A549 (cell line): Measurements from ENCODE around the gene XDH. TPM values are rescaled to one million over a fixed set of nuclear protein-coding genes. Genes with fewer than 3 reads are reported as not detected.

Source experiments
- ATAC-seq, 2 experiments: fragments of 200-7000 bp in 1 of 2; fragments of >200 bp in 1 of 2; cut with Nextera tagmentation in 1 of 2; cut with Tn5 transposase in 1 of 2; 3 replicates each; pipeline versions ENCODE4 v1.8.0 to v1.9.1; 2018 to 2020; ENCODE audit warnings: mild to moderate bottlenecking in 1 of 2, moderate library complexity in 1 of 2
- CTCF ChIA-PET: fragments of 300-600 bp; sonication (Branson Sonifier 250); formaldehyde crosslinking; extraction: SDS; loops from one replicate; lab custom pipeline; 2021; ENCODE audit warnings: antibody characterized with exemption, inconsistent platforms; lab: Yijun Ruan, JAX
- POLR2A ChIA-PET: fragments of 350-600 bp; formaldehyde crosslinking; extraction: SDS; loops from one replicate; lab custom pipeline; 2021; ENCODE audit warnings: antibody characterized with exemption, inconsistent platforms; lab: Yijun Ruan, JAX
- DNase-seq, 2 experiments: peaks; one replicate each; pipeline versions ENCODE4 v3.0.0 to v3.0.0-alpha.2; 2011 to 2016; ENCODE audit warnings: low read depth in 1 of 2, low spot score in 1 of 2
- FAIRE-seq: peaks from 2 replicates; lab custom pipeline; 2011; peaks lifted over from hg19 to GRCh38; lab: Jason Lieb, UNC
- H3K27ac ChIP-seq, 2 experiments: fragments of >200 bp; sonication (Bioruptor Twin); formaldehyde crosslinking; 3 replicates each; pipeline ENCODE4 v1.5.1; 2016 to 2017
- H3K4me1 ChIP-seq: fragments of >200 bp; sonication (Bioruptor Twin); formaldehyde crosslinking; 3 replicates; pipeline ENCODE4 v1.6.1; 2016
- H3K4me2 ChIP-seq: fragments of >200 bp; sonication (Bioruptor Twin); formaldehyde crosslinking; 3 replicates; pipeline ENCODE4 v1.6.1; 2016
- H3K4me3 ChIP-seq: fragments of >200 bp; sonication (Bioruptor Twin); formaldehyde crosslinking; 3 replicates; pipeline ENCODE4 v1.5.1; 2016
- H3K9me3 ChIP-seq: fragments of >200 bp; sonication (Bioruptor Twin); formaldehyde crosslinking; 3 replicates; pipeline ENCODE4 v1.6.1; 2016
- ATOH8 ChIP-seq: fragments of 250-450 bp; sonication (Bioruptor Pico); IDR thresholded peaks from 2 replicates; pipeline ENCODE4 v1.5.0; 2020; ENCODE audit warnings: low read depth, mild to moderate bottlenecking, moderate library complexity
- BCL3 ChIP-seq: fragments of >200 bp; sonication (Bioruptor Twin); formaldehyde crosslinking; IDR thresholded peaks from 3 replicates; pipeline ENCODE4 v1.6.1; 2016
- CEBPB ChIP-seq, 2 experiments: fragments of >200 bp in 1 of 2; sonication (Bioruptor Twin) in 1 of 2; formaldehyde crosslinking in 1 of 2; IDR thresholded peaks; 2 replicates each; pipeline ENCODE4 v1.6.1; 2012 to 2016
- CHD2 ChIP-seq: fragments of 150-350 bp; IDR thresholded peaks from 2 replicates; pipeline ENCODE4 v1.6.1; 2014; ENCODE audit warnings: low read length; ENCODE audit not compliant: partially characterized antibody
- CHD4 ChIP-seq: fragments of 200-600 bp; sonication (generic); IDR thresholded peaks from 2 replicates; pipeline ENCODE4 v1.6.1; 2016; ENCODE audit warnings: antibody characterized with exemption, mild to moderate bottlenecking, borderline replicate concordance
- E2F6 ChIP-seq: IDR thresholded peaks from 2 replicates; pipeline ENCODE4 v1.6.1; 2012; ENCODE audit warnings: low read depth, borderline replicate concordance
- EHF ChIP-seq: fragments of 250-450 bp; sonication (Bioruptor Pico); IDR thresholded peaks from 2 replicates; pipeline ENCODE4 v1.5.0; 2020; ENCODE audit warnings: mild to moderate bottlenecking
- EHMT2 ChIP-seq: fragments of 200-600 bp; sonication (generic); IDR thresholded peaks from 2 replicates; pipeline ENCODE4 v1.6.1; 2016; ENCODE audit warnings: antibody characterized with exemption, low read depth, mild to moderate bottlenecking, moderate library complexity
- ELK1 ChIP-seq: fragments of 150-350 bp; IDR thresholded peaks from 2 replicates; pipeline ENCODE4 v1.6.1; 2014; ENCODE audit warnings: low read depth, mild to moderate bottlenecking, low read length
- FOSL2 ChIP-seq, 2 experiments: fragments of 450-650 bp in 1 of 2; fragments of >200 bp in 1 of 2; sonication (Bioruptor Twin) in 1 of 2; formaldehyde crosslinking; IDR thresholded peaks; 2 replicates each; pipeline versions ENCODE4 v1.5.0 to v1.6.1; 2016 to 2020; ENCODE audit warnings: mild to moderate bottlenecking in 1 of 2, moderate library complexity in 1 of 2
- FOXS1 ChIP-seq: fragments of 250-450 bp; sonication (Bioruptor Pico); IDR thresholded peaks from 2 replicates; pipeline ENCODE4 v1.5.0; 2020; ENCODE audit warnings: mild to moderate bottlenecking, moderate library complexity
- HDAC2 ChIP-seq: fragments of 200-600 bp; sonication (generic); IDR thresholded peaks from 2 replicates; pipeline ENCODE4 v1.6.1; 2016
- HES2 ChIP-seq: fragments of >200 bp; sonication (Bioruptor Twin); formaldehyde crosslinking; IDR thresholded peaks from 2 replicates; pipeline ENCODE4 v1.6.1; 2016
- HEYL ChIP-seq: fragments of 250-450 bp; sonication (Bioruptor Pico); IDR thresholded peaks from 2 replicates; pipeline ENCODE4 v1.8.0; 2021; ENCODE audit warnings: mild to moderate bottlenecking, moderate library complexity
- HOXA7 ChIP-seq: fragments of 250-450 bp; sonication (Bioruptor Pico); IDR thresholded peaks from 2 replicates; pipeline ENCODE4 v1.5.0; 2020; ENCODE audit warnings: mild to moderate bottlenecking, moderate library complexity
- HOXB5 ChIP-seq: fragments of 250-450 bp; sonication (Bioruptor Pico); IDR thresholded peaks from 2 replicates; pipeline ENCODE4 v1.5.0; 2020; ENCODE audit warnings: mild to moderate bottlenecking, moderate library complexity
- MAX ChIP-seq: IDR thresholded peaks from 2 replicates; pipeline ENCODE4 v1.6.1; 2012
- NFE2L2 ChIP-seq: fragments of 150-350 bp; conservative IDR thresholded peaks from 2 replicates; pipeline ENCODE4 v1.6.1; 2014; ENCODE audit warnings: low read length
- NR3C1 ChIP-seq: fragments of >200 bp; sonication (Bioruptor Twin); formaldehyde crosslinking; IDR thresholded peaks from 3 replicates; pipeline ENCODE4 v1.6.1; 2017
- PHF8 ChIP-seq: fragments of 200-600 bp; sonication (generic); IDR thresholded peaks from 2 replicates; pipeline ENCODE4 v1.6.1; 2016; ENCODE audit warnings: low read depth, mild to moderate bottlenecking, antibody characterized with exemption, moderate library complexity, borderline replicate concordance
- RAD21 ChIP-seq, 2 experiments: fragments of >200 bp in 1 of 2; sonication (Bioruptor Twin) in 1 of 2; formaldehyde crosslinking in 1 of 2; IDR thresholded peaks in 1 of 2; conservative IDR thresholded peaks in 1 of 2; 2 replicates in 1 of 2; 3 replicates in 1 of 2; pipeline ENCODE4 v1.6.1; 2012 to 2018; ENCODE audit warnings: inconsistent platforms in 1 of 2
- RARB ChIP-seq: fragments of 250-450 bp; sonication (Bioruptor Pico); IDR thresholded peaks from 2 replicates; pipeline ENCODE4 v1.8.0; 2021; ENCODE audit warnings: mild to moderate bottlenecking, moderate library complexity
- RCOR1 ChIP-seq: fragments of 150-350 bp; IDR thresholded peaks from 2 replicates; pipeline ENCODE4 v1.6.1; 2014; ENCODE audit warnings: antibody characterized with exemption, low read length, low read depth
- RFX5 ChIP-seq: fragments of 450-650 bp; IDR thresholded peaks from 2 replicates; pipeline ENCODE4 v1.7.1; 2014; ENCODE audit warnings: antibody characterized with exemption, mild to moderate bottlenecking, moderate library complexity
- RNF2 ChIP-seq: fragments of 200-600 bp; sonication (generic); IDR thresholded peaks from 2 replicates; pipeline ENCODE4 v1.6.1; 2016; ENCODE audit warnings: low read depth, mild to moderate bottlenecking, antibody characterized with exemption, moderate library complexity, borderline replicate concordance
- SMC3 ChIP-seq: fragments of >200 bp; sonication (Bioruptor Twin); formaldehyde crosslinking; IDR thresholded peaks from 3 replicates; pipeline ENCODE4 v1.6.1; 2018; ENCODE audit warnings: inconsistent platforms
- SREBF2 ChIP-seq: fragments of 450-650 bp; IDR thresholded peaks from 2 replicates; pipeline ENCODE4 v1.6.1; 2014; ENCODE audit warnings: mild to moderate bottlenecking, moderate library complexity
- USF2 ChIP-seq: fragments of 450-650 bp; IDR thresholded peaks from 2 replicates; pipeline ENCODE4 v1.6.1; 2014; ENCODE audit warnings: antibody characterized with exemption
- ZFP36 ChIP-seq: fragments of 450-650 bp; IDR thresholded peaks from 2 replicates; pipeline ENCODE4 v1.6.1; 2014; ENCODE audit warnings: borderline replicate concordance; ENCODE audit not compliant: partially characterized antibody
- WGBS: methylation state at CpG from one replicate; pipeline ENCODE4 v1.1.6; 2017; ENCODE audit errors: missing lambda C conversion rate; 5-methylcytosine and 5-hydroxymethylcytosine counted together
- polyA plus RNA-seq, 4 experiments: library from polyadenylated mRNA; depleted of rRNA in 3 of 4; stranded (reverse); fragments of >200 nt; fragmentation: RNase III in 1 of 4; extraction: RNeasy Plus Mini Kit Qiagen cat#74134 plus additional on column Dnase treatment in 1 of 4; gene quantifications; 2 replicates in 3 of 4; 3 replicates in 1 of 4; pipeline ENCODE4 v1.2.3, GENCODE V29; 2011 to 2017

XDH gene
- polyA plus RNA-seq, 2 of the 4 experiments (the other 2 are of a cell fraction) = 0.71 to 1.1 TPM

- Histone ChIP-seq H3K4me3 (no peak overlapping the region), H3K27ac (peak overlapping the region; percentile 84 to 89), H3K4me2 (peak overlapping the region; percentile 68), H3K9me3 (no peaks in the 10 kb centered on the region), H3K4me1 (peaks cover 54% of the 10 kb centered on the region)
- no peak for TF ChIP-seq E2F6
- TF ChIP-seq BCL3 = no peak
- TF ChIP-seq SREBF2 = no peak
- no peak for TF ChIP-seq HES2
- TF ChIP-seq ZFP36 = peak; percentile 95
- no peak for TF ChIP-seq FOXS1
- ATAC-seq (no peak), FAIRE-seq (no peak), DNase-seq (no peak)
- WGBS = 86% methylated on average over 1 of the region's 1 CpG
- ChIA-PET CTCF (interaction anchor here (0.6 to 5.9 kb wide), 13 partner anchors 10 to 558 kb away, joined by 3 to 81 read pairs (median 3); partner anchors contain the start of gene GALNT14), POLR2A (interaction anchor here (0.8 to 2.3 kb wide), 3 partner anchors 10 to 18 kb away, joined by 3 to 21 read pairs (median 3); no protein-coding TSS in a partner anchor)
Measured at GRCh38 chr2:31402388-31402787, 12.2 kb downstream of the XDH start.

GRCh38 chr2:31401580-31401979, 13.0 kb downstream of the XDH start:
- Histone ChIP-seq H3K4me2 (peak overlapping the region; percentile 68), H3K4me1 (peaks cover 54% of the 10 kb centered on the region), H3K4me3 (no peak overlapping the region), H3K27ac (peak overlapping the region; percentile 84 to 89), H3K9me3 (no peaks in the 10 kb centered on the region)
- ATAC-seq (peak; percentile 95 to 96), DNase-seq (peak; percentile 81 to 95), FAIRE-seq (peak; percentile 99)
- 2% methylated on average over 2 of the region's 2 CpGs for WGBS
- CTCF ChIA-PET = interaction anchor here (0.7 to 5.9 kb wide), 13 partner anchors 10 to 263 kb away, joined by 3 to 81 read pairs (median 3); partner anchors contain the start of gene GALNT14
- POLR2A ChIA-PET = interaction anchor here (0.8 to 2.3 kb wide), 3 partner anchors 10 to 638 kb away, joined by 3 to 21 read pairs (median 3); partner anchors contain the start of gene DPY30
- no peak for TF ChIP-seq RCOR1
- TF ChIP-seq RARB (CRISPR knock-in tag) = no peak
- peak; percentile 84 for TF ChIP-seq FOSL2 (IDR thresholded peaks at IDR 0.05)
- TF ChIP-seq FOSL2 (CRISPR knock-in tag; IDR thresholded peaks at IDR 0.05) = peak; percentile 91
- TF ChIP-seq PHF8 = no peak
- TF ChIP-seq FOXS1 = no peak
- no peak for TF ChIP-seq RFX5
- TF ChIP-seq HOXB5 (CRISPR knock-in tag) = no peak; the same call in 1 of the 2 replicates
- no peak for TF ChIP-seq CHD4
- TF ChIP-seq SMC3 = peak; percentile 39
- peak; percentile 21; the same call in 1 of the 2 replicates for TF ChIP-seq NFE2L2
- no peak for TF ChIP-seq NR3C1
- TF ChIP-seq MAX = peak; percentile 96
- no peak for TF ChIP-seq EHMT2
- TF ChIP-seq HOXA7 (CRISPR knock-in tag) = no peak
- TF ChIP-seq CHD2 = no peak
- peak; percentile 17; the same call in 1 of the 2 replicates for TF ChIP-seq ATOH8 (CRISPR knock-in tag)
- 0 out of 2 replicates have a peak, but pooled peaks have one; percentile 34 for TF ChIP-seq HES2
- TF ChIP-seq USF2 = no peak
- 0 out of 3 replicates have a peak, but pooled peaks have one; percentile 59 for TF ChIP-seq BCL3
- TF ChIP-seq HDAC2 = no peak
- no peak for TF ChIP-seq ELK1
- TF ChIP-seq CEBPB (IDR thresholded peaks at IDR 0.05) = peak in 1 of 2 experiments; percentile 77; a peak in 2 of 4 replicates
- peak in 1 of 2 experiments; percentile 21; a peak in 4 of 5 replicates for TF ChIP-seq RAD21 (conservative IDR thresholded peaks at IDR 0.05 in 1 of 2, IDR thresholded peaks at IDR 0.05 in 1 of 2)
- no peak for TF ChIP-seq RNF2
- TF ChIP-seq HEYL (CRISPR knock-in tag) = no peak
- no peak for TF ChIP-seq EHF (CRISPR knock-in tag)
